Endothelial cell of umbilical vein (primary cell): ENCODE data around the gene SH3TC2. TPM values are rescaled to one million over a fixed set of nuclear protein-coding genes. Genes with fewer than 3 reads are reported as not detected.

Source experiments
- BruUV-seq: library from RNA; stranded (reverse); fragments of 400-500 nt; replicated peaks from 2 replicates; lab custom pipeline; 2021; lab: Mats Ljungman, UMichigan
- CTCF ChIA-PET: fragments of 300-600, 350-600 bp; sonication (Branson Sonifier 250); formaldehyde crosslinking; loops from one replicate; lab custom pipeline; 2021; ENCODE audit warnings: antibody characterized with exemption, inconsistent platforms; lab: Charles Lee
- POLR2A ChIA-PET: fragments of 300-600, 350-600 bp; sonication (Branson Sonifier 250); formaldehyde crosslinking; loops from one replicate; lab custom pipeline; 2021; ENCODE audit warnings: antibody characterized with exemption, inconsistent platforms; lab: Charles Lee
- DNase-seq: peaks from one replicate; pipeline ENCODE4 v3.0.0-alpha.2; 2011; ENCODE audit warnings: low read depth, low spot score
- FAIRE-seq: peaks from 2 replicates; lab custom pipeline; 2011; peaks lifted over from hg19 to GRCh38; lab: Jason Lieb, UNC
- H2AFZ ChIP-seq: 2 replicates; pipeline ENCODE4 v1.6.0; 2012; ENCODE audit warnings: low read depth, low read length, control low read depth, inconsistent platforms
- H3K27ac ChIP-seq: 2 replicates; pipeline ENCODE4 v1.5.1; 2011; ENCODE audit warnings: low read depth, mild to moderate bottlenecking, control low read depth, low read length, moderate library complexity; ENCODE audit not compliant: insufficient read depth
- H3K27me3 ChIP-seq, 2 experiments: 2 replicates each; pipeline versions ENCODE4 v1.6.0 to v1.6.1; 2011; ENCODE audit warnings: low read length in 2 of 2, mixed read lengths in 1 of 2; ENCODE audit not compliant: control insufficient read depth in 2 of 2, insufficient read depth in 2 of 2
- H3K36me3 ChIP-seq, 2 experiments: 2 replicates in 1 of 2; 3 replicates in 1 of 2; pipeline ENCODE4 v1.5.1; 2011; ENCODE audit warnings: low read length in 2 of 2, mild to moderate bottlenecking in 1 of 2, moderate library complexity in 1 of 2; ENCODE audit not compliant: control insufficient read depth in 2 of 2, insufficient read depth in 2 of 2; ENCODE audit errors: extremely low read depth in 1 of 2
- H3K4me1 ChIP-seq: 3 replicates; pipeline ENCODE4 v1.5.1; 2011; ENCODE audit warnings: mild to moderate bottlenecking, low read length; ENCODE audit not compliant: control insufficient read depth, insufficient read depth; ENCODE audit errors: extremely low read depth
- H3K4me2 ChIP-seq: 2 replicates; pipeline ENCODE4 v1.6.1; 2011; ENCODE audit warnings: low read length, control low read depth, mixed read lengths; ENCODE audit not compliant: insufficient read depth
- H3K4me3 ChIP-seq, 3 experiments: fragments of 200-600 bp in 1 of 3; sonication (generic), shearing (Covaris generic) in 1 of 3; replicated peaks in 1 of 3; 2 replicates each; pipeline ENCODE4 v1.5.1; 2011 to 2016; ENCODE audit warnings: control low read depth in 3 of 3, low read length in 3 of 3, mild to moderate bottlenecking in 2 of 3, inconsistent platforms in 1 of 3, low read depth in 1 of 3, moderate library complexity in 1 of 3; ENCODE audit not compliant: insufficient read depth in 1 of 3
- H3K79me2 ChIP-seq: 2 replicates; pipeline ENCODE4 v1.6.0; 2012; ENCODE audit warnings: low read length, inconsistent platforms; ENCODE audit not compliant: control insufficient read depth, insufficient read depth
- H3K9ac ChIP-seq: replicated peaks from 2 replicates; pipeline ENCODE3; 2011; ENCODE audit warnings: low read length, control low read depth; ENCODE audit not compliant: insufficient read depth; ENCODE audit errors: extremely low read depth
- H3K9me1 ChIP-seq: replicated peaks from 3 replicates; pipeline ENCODE4 v1.6.0; 2011; ENCODE audit warnings: mild to moderate bottlenecking, low read length; ENCODE audit not compliant: control insufficient read depth, insufficient read depth; ENCODE audit errors: extremely low read depth
- H3K9me3 ChIP-seq: replicated peaks from 2 replicates; pipeline ENCODE4 v1.5.1; 2012; ENCODE audit warnings: low read length, inconsistent platforms; ENCODE audit not compliant: control insufficient read depth, insufficient read depth
- H4K20me1 ChIP-seq: replicated peaks from 2 replicates; pipeline ENCODE3; 2011; ENCODE audit warnings: mild to moderate bottlenecking, low read length; ENCODE audit not compliant: control insufficient read depth, insufficient read depth; ENCODE audit errors: extremely low read depth
- FOS ChIP-seq: IDR thresholded peaks from 2 replicates; pipeline ENCODE4 v1.6.1; 2011; ENCODE audit warnings: mild to moderate bottlenecking, low read length, moderate library complexity, borderline replicate concordance; ENCODE audit not compliant: insufficient read depth
- GATA2 ChIP-seq: IDR thresholded peaks from 2 replicates; pipeline ENCODE4 v1.7.0; 2011; ENCODE audit warnings: low read depth, mild to moderate bottlenecking, moderate library complexity, mixed read lengths, low read length; ENCODE audit not compliant: insufficient read length, insufficient read depth
- POLR2A ChIP-seq: IDR thresholded peaks from 2 replicates; pipeline ENCODE4 v1.6.1; 2012; ENCODE audit warnings: low read depth, mild to moderate bottlenecking, control low read depth, low read length
- dilution Hi-C: fragments of 300-500 bp; cut with MboI; formaldehyde crosslinking; loops from one replicate; pipeline ENCODE4 v1.15.0; 2019; ENCODE audit warnings: low sequenced_read_pairs; ENCODE audit not compliant: extremely low pct_ligation_motif_present
- intact Hi-C: fragments of 100-400 bp; cut with micrococcal nuclease; formaldehyde crosslinking; loops from one replicate; pipeline ENCODE4 v1.10.0; 2022
- polyA plus RNA-seq, 4 experiments: library from polyadenylated mRNA; depleted of rRNA in 3 of 4; stranded (reverse) in 3 of 4; unstranded in 1 of 4; fragments of >200 nt; gene quantifications; 2 replicates each; pipeline versions ENCODE4 v1.2.1 to v1.2.3, GENCODE V29; 2011 to 2012; ENCODE audit warnings: missing spikeins in 1 of 4
- total RNA-seq: library from RNA; stranded (reverse); gene quantifications from 2 replicates; pipeline ENCODE4 v1.2.3, GENCODE V29; 2021
- TF ChIP-seq, protein P1 (sequence below), 2 donors: IDR thresholded peaks; 1 replicate in 1 of 2; 2 replicates in 1 of 2; pipeline ENCODE4 v1.5.1; 2011; ENCODE audit warnings: low read length in 2 of 2, mild to moderate bottlenecking in 2 of 2, moderate library complexity in 2 of 2, control low read depth in 1 of 2, inconsistent platforms in 1 of 2, low read depth in 1 of 2; ENCODE audit not compliant: insufficient read depth in 1 of 2; ENCODE audit errors: extremely low read depth in 1 of 2

Gene SH3TC2
- total and polyA plus RNA-seq, 2 donors (not counting 3 experiments of a cell fraction or from before 2014, with no cell fraction given), result 0.91 to 4.3 TPM

DNA sequence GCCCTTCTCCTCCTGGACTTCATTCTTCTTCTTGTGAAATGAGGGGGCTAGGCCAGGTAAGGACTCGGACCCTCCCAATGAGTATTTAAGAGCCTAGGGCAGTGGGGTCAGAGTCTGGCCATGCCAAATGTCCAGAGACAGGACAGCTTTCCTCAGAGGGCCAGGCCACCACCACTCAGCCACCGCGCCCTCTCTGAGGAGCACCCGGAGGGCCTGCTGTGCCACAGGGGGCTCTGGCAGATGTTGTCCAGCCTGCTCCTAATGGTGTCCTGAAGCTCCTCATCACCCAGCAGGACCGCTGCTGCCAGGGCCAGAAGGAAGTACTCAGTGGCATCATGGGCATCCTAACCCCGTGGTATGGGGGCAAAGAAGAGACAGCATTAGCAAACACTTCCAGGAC is 58.3 kb downstream of the SH3TC2 start:
- no peak overlapping the region for H3K4me3 ChIP-seq
- intact Hi-C loops, result no loop called here

More for the DNA sequence above, 58.3 kb downstream of the SH3TC2 start:
- no peak overlapping the region for H2AFZ ChIP-seq
- BruUV-seq, result no TSS peak
- H3K27me3 ChIP-seq, result no peaks in the 10 kb centered on the region
- no peaks in the 10 kb centered on the region for H3K9me1 ChIP-seq
- no peaks in the 10 kb centered on the region for H4K20me1 ChIP-seq
- dilution Hi-C loops, result loop anchor here (10.0 kb wide), 1 partner anchor 250 kb away; no protein-coding TSS in a partner anchor
- peaks cover 7% of the 10 kb centered on the region for H3K4me1 ChIP-seq
- no peak overlapping the region for H3K27ac ChIP-seq
- no peaks in the 10 kb centered on the region for H3K79me2 ChIP-seq
- no peak overlapping the region for H3K9ac ChIP-seq
- no peaks in the 10 kb centered on the region for H3K36me3 ChIP-seq
- H3K4me2 ChIP-seq, result no peak overlapping the region
- ChIA-PET POLR2A (no interaction called here), CTCF (interaction anchor here (2.1 to 12.0 kb wide), 5 partner anchors 32 to 271 kb away, joined by 9 to 167 read pairs (median 69); no protein-coding TSS in a partner anchor)
- TF ChIP-seq FOS, result no peak
- TF ChIP-seq, protein P1, sequence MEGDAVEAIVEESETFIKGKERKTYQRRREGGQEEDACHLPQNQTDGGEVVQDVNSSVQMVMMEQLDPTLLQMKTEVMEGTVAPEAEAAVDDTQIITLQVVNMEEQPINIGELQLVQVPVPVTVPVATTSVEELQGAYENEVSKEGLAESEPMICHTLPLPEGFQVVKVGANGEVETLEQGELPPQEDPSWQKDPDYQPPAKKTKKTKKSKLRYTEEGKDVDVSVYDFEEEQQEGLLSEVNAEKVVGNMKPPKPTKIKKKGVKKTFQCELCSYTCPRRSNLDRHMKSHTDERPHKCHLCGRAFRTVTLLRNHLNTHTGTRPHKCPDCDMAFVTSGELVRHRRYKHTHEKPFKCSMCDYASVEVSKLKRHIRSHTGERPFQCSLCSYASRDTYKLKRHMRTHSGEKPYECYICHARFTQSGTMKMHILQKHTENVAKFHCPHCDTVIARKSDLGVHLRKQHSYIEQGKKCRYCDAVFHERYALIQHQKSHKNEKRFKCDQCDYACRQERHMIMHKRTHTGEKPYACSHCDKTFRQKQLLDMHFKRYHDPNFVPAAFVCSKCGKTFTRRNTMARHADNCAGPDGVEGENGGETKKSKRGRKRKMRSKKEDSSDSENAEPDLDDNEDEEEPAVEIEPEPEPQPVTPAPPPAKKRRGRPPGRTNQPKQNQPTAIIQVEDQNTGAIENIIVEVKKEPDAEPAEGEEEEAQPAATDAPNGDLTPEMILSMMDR (IDR thresholded peaks at IDR 0.05; ENCODE audit: extremely low read depth in 1 of 2, insufficient read depth in 1 of 2, low read depth in 1 of 2, low read length in 2 of 2), result no peak
- no peak for TF ChIP-seq POLR2A
- TF ChIP-seq GATA2, result no peak
- no peak for FAIRE-seq
- no peaks in the 10 kb centered on the region for H3K9me3 ChIP-seq
- no peak for DNase-seq
